K562 (cell line): Measurements from ENCODE around the gene CNTN5. TPM values are rescaled to one million over a fixed set of nuclear protein-coding genes. Genes with fewer than 3 reads are reported as not detected.

Experiments used
- ATAC-seq: fragments of 200-7000 bp; cut with Tn5 transposase; 3 replicates; pipeline ENCODE4 v1.9.1; 2020; ENCODE audit warnings: moderate library complexity
- BruUV-seq: library from RNA; stranded (reverse); fragments of 400-500 nt; replicated peaks from 2 replicates; lab custom pipeline; 2021; lab: Mats Ljungman, UMichigan
- CTCF ChIA-PET: fragments of 300-600 bp; formaldehyde crosslinking; extraction: SDS; loops from one replicate; lab custom pipeline; 2021; ENCODE audit warnings: low intra/inter-chr PET ratio; lab: Yijun Ruan, JAX
- POLR2A ChIA-PET: fragments of 300-600, 350-650 bp; sonication (Branson Sonifier 250); formaldehyde crosslinking; extraction: SDS; loops from one replicate; lab custom pipeline; 2021; ENCODE audit warnings: antibody characterized with exemption, inconsistent platforms; lab: Yijun Ruan, JAX
- DNase-seq, 4 experiments: peaks; one replicate each; pipeline versions ENCODE4 v3.0.0 to v3.0.0-alpha.2; 2011 to 2018; ENCODE audit warnings: low spot score in 3 of 4, mixed read lengths in 3 of 4; ENCODE audit errors: extremely low read depth in 1 of 4
- FAIRE-seq: peaks from 2 replicates; lab custom pipeline; 2011; peaks lifted over from hg19 to GRCh38; lab: Jason Lieb, UNC
- H2AFZ ChIP-seq: 2 replicates; pipeline ENCODE4 v1.6.0; 2011; ENCODE audit warnings: low read depth, low read length, control low read depth, inconsistent platforms
- H3K27ac ChIP-seq: fragments of 200-600 bp; 3 replicates; pipeline ENCODE4 v1.8.0; 2011; ENCODE audit warnings: low read depth, mild to moderate bottlenecking, control low read depth, inconsistent platforms, low read length, moderate library complexity, mixed read lengths; ENCODE audit errors: extremely low read depth
- H3K27me3 ChIP-seq, 2 experiments: fragments of 300-600 bp in 1 of 2; 2 replicates in 1 of 2; 3 replicates in 1 of 2; pipeline versions ENCODE4 v1.6.0 to v1.8.0; 2011; ENCODE audit warnings: inconsistent platforms in 2 of 2, low read length in 2 of 2, mild to moderate bottlenecking in 1 of 2, mixed read lengths in 1 of 2, moderate library complexity in 1 of 2; ENCODE audit not compliant: control insufficient read depth in 2 of 2, insufficient read depth in 2 of 2
- H3K36me3 ChIP-seq: fragments of 300-600 bp; 3 replicates; pipeline ENCODE4 v1.8.0; 2011; ENCODE audit warnings: mild to moderate bottlenecking, low read length, inconsistent platforms; ENCODE audit not compliant: control insufficient read depth, insufficient read depth
- H3K4me1 ChIP-seq, 2 experiments: fragments of 200-600 bp in 1 of 2; replicated peaks in 1 of 2; 2 replicates in 1 of 2; 3 replicates in 1 of 2; pipeline versions ENCODE4 v1.5.1 to v1.8.0; 2011; ENCODE audit warnings: inconsistent platforms in 2 of 2, low read length in 2 of 2, mild to moderate bottlenecking in 1 of 2, mixed read lengths in 1 of 2, moderate library complexity in 1 of 2; ENCODE audit not compliant: control insufficient read depth in 2 of 2, insufficient read depth in 2 of 2
- H3K4me2 ChIP-seq: 2 replicates; pipeline ENCODE4 v1.6.1; 2011; ENCODE audit warnings: low read length, control low read depth, inconsistent platforms, mixed read lengths; ENCODE audit not compliant: insufficient read depth
- H3K4me3 ChIP-seq: fragments of 200-600 bp; sonication (generic), shearing (Covaris generic); 2 replicates; pipeline ENCODE4 v1.5.1; 2016; ENCODE audit warnings: control low read depth, inconsistent platforms
- H3K79me2 ChIP-seq: fragments of 200-600 bp; 3 replicates; pipeline ENCODE4 v1.8.0; 2011; ENCODE audit warnings: low read length, inconsistent platforms; ENCODE audit not compliant: control insufficient read depth, insufficient read depth
- H3K9ac ChIP-seq, 2 experiments: 2 replicates each; pipeline versions ENCODE4 v1.6.0 to v1.6.1; 2011; ENCODE audit warnings: low read depth in 2 of 2, low read length in 2 of 2, control low read depth in 1 of 2, inconsistent platforms in 1 of 2, mild to moderate bottlenecking in 1 of 2, mixed read lengths in 1 of 2; ENCODE audit not compliant: insufficient read depth in 1 of 2
- H3K9me1 ChIP-seq: one replicate; pipeline ENCODE4 v1.6.0; 2011; ENCODE audit warnings: inconsistent platforms, mild to moderate bottlenecking, low read length, moderate library complexity; ENCODE audit not compliant: control insufficient read depth, insufficient read depth
- H3K9me3 ChIP-seq: replicated peaks from 2 replicates; pipeline ENCODE4 v1.5.1; 2011; ENCODE audit warnings: low read depth, low read length, inconsistent platforms; ENCODE audit not compliant: control insufficient read depth, insufficient read depth
- H4K20me1 ChIP-seq: replicated peaks from 2 replicates; pipeline ENCODE4 v1.6.1; 2011; ENCODE audit warnings: low read length, inconsistent platforms, mixed read lengths; ENCODE audit not compliant: control insufficient read depth, insufficient read depth
- HMBOX1 ChIP-seq: sonication (generic); IDR thresholded peaks from 2 replicates; pipeline ENCODE4 v1.6.1; 2016
- SMC3 ChIP-seq: conservative IDR thresholded peaks from 2 replicates; pipeline ENCODE4 v1.6.1; 2011; ENCODE audit warnings: low read depth, low read length, improper control_type of control experiment; ENCODE audit not compliant: insufficient read depth
- ZNF134 ChIP-seq: fragments of 250-450 bp; sonication (Bioruptor Pico); conservative IDR thresholded peaks from 2 replicates; pipeline ENCODE4 v1.4.0; 2020
- ZNF347 ChIP-seq: fragments of 450-650 bp; formaldehyde crosslinking; IDR thresholded peaks from 2 replicates; pipeline ENCODE4 v1.4.0; 2020; ENCODE audit warnings: low read depth, mild to moderate bottlenecking, moderate library complexity
- ZNF436 ChIP-seq: fragments of 250-450, 450-650 bp; sonication (Bioruptor Pico); formaldehyde crosslinking; IDR thresholded peaks from 2 replicates; pipeline ENCODE4 v1.7.0; 2020; ENCODE audit warnings: mild to moderate bottlenecking
- WGBS: fragments of 100-300 bp; shearing (Covaris generic); methylation state at CpG from one replicate; pipeline ENCODE4 v1.1.6; 2016; ENCODE audit warnings: low coverage, mixed read lengths; ENCODE audit not compliant: insufficient coverage; ENCODE audit errors: missing lambda C conversion rate; 5-methylcytosine and 5-hydroxymethylcytosine counted together
- in situ Hi-C: fragments of 300-500 bp; cut with MboI; formaldehyde crosslinking; loops from 4 replicates; pipeline ENCODE4 v1.15.0; 2018; ENCODE audit warnings: inconsistent platforms, mixed read lengths
- intact Hi-C: fragments of 100-400 bp; cut with micrococcal nuclease; formaldehyde crosslinking; loops from 2 replicates; pipeline ENCODE4 v1.14.2; 2022
- polyA plus RNA-seq, 8 experiments: library from polyadenylated mRNA; depleted of rRNA in 4 of 8; stranded (reverse) in 5 of 8; unstranded in 3 of 8; fragments of >200 nt; fragmentation: Nextera tagmentation in 2 of 8; fragmentation: Illumina TruSeq in 1 of 8; extraction: Ambion mirVana in 2 of 8; extraction: Trizol in 1 of 8; gene quantifications; 2 replicates each; pipeline versions ENCODE4 v1.2.1 to v1.2.3, GENCODE V29; 2011 to 2014; ENCODE audit warnings: inconsistent platforms in 1 of 8, missing spikeins in 1 of 8
- total RNA-seq, 7 experiments: library from RNA; depleted of rRNA in 6 of 7; stranded (reverse); fragments of >200 nt in 6 of 7; fragmentation: Illumina TruSeq in 2 of 7; extraction: Trizol in 2 of 7; gene quantifications; 2 replicates each; pipeline versions ENCODE4 v1.2.1 to v1.2.3, GENCODE V29; 2011 to 2021; ENCODE audit warnings: low replicate concordance in 1 of 7
- TF ChIP-seq, protein P1 (sequence below): fragments of 450-650 bp; formaldehyde crosslinking; IDR thresholded peaks from 2 replicates; pipeline ENCODE4 v1.4.0; 2020; ENCODE audit warnings: mild to moderate bottlenecking, moderate library complexity
- TF ChIP-seq, protein P2 (sequence below): fragments of 250-450 bp; sonication (Bioruptor Pico); IDR thresholded peaks from 2 replicates; pipeline ENCODE4 v1.4.0; 2020; ENCODE audit warnings: mild to moderate bottlenecking, moderate library complexity, borderline replicate concordance

Gene CNTN5
- total and polyA plus RNA-seq, 9 of the 15 experiments (the other 6 are each of a cell fraction or from before 2014, with no cell fraction given), result 0.03 TPM; not detected in 8

DNA sequence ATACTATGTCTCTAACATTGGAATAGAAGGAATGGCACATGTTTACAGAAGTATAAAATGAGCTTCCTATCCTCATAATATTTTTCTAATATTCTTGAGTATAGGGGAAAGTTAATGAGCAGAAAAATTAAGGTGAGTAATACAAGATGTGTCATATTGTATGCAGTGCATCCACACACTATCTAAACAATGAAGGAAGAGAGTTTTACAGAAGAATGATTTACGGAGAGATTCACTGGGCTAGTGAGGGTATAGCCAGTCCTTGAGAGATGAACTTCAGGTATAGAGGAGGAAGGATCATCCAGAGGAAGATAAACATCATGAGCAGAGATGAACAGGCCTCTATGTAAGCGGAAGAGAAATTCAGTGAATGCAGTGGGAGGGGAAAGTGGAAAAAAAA lies 569.0 kb downstream of the CNTN5 start:
- H3K4me3 ChIP-seq, result no peak overlapping the region
- in situ Hi-C loops, result no loop called here
- intact Hi-C loops, result no loop called here

DNA sequence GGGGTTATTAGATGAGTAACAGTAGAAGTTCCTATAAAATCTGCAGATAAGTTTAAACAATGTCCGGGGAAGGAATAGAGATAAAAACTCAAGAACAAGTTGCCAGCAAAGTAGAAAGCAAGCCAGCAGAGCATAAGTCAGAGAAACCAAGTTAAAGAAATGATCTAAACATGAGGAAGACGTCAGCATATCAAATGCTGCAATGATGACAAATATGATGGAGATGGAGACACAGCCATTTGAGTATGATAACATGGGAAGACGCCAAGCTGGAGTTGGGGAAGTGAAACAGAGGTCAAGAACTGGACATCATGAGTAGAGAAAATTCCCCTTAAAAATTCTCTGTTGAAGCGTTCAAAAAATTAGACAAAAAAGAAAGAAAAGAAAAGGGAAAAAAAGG lies 571.5 kb downstream of the CNTN5 start:
- 0% methylated on average over 4 of the region's 4 CpGs for WGBS
- no peak overlapping the region for H3K27ac ChIP-seq
- CTCF ChIA-PET, result no interaction called here
- no peaks in the 10 kb centered on the region for H3K36me3 ChIP-seq
- H3K4me1 ChIP-seq, result no peaks in the 10 kb centered on the region
- H3K79me2 ChIP-seq, result no peaks in the 10 kb centered on the region
- POLR2A ChIA-PET, result no interaction called here
- H2AFZ ChIP-seq, result no peak overlapping the region
- H3K27me3 ChIP-seq, result no peaks in the 10 kb centered on the region
- in situ Hi-C loops (no loop called here), intact Hi-C loops (no loop called here)
- H3K9me1 ChIP-seq, result no peaks in the 10 kb centered on the region
- FAIRE-seq (no peak), DNase-seq (no peak), ATAC-seq (no peak)
- H4K20me1 ChIP-seq, result no peaks in the 10 kb centered on the region
- no peak overlapping the region for H3K9ac ChIP-seq
- no peak overlapping the region for H3K4me3 ChIP-seq
- BruUV-seq, result no TSS peak
- H3K4me2 ChIP-seq, result no peak overlapping the region
- no peaks in the 10 kb centered on the region; the same call in 1 of the 2 replicates for H3K9me3 ChIP-seq
- TF ChIP-seq, protein P1, sequence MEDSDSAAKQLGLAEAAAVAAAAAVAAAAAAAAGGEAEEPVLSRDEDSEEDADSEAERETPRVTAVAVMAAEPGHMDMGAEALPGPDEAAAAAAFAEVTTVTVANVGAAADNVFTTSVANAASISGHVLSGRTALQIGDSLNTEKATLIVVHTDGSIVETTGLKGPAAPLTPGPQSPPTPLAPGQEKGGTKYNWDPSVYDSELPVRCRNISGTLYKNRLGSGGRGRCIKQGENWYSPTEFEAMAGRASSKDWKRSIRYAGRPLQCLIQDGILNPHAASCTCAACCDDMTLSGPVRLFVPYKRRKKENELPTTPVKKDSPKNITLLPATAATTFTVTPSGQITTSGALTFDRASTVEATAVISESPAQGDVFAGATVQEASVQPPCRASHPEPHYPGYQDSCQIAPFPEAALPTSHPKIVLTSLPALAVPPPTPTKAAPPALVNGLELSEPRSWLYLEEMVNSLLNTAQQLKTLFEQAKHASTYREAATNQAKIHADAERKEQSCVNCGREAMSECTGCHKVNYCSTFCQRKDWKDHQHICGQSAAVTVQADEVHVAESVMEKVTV (CRISPR knock-in tag), result no peak
- TF ChIP-seq ZNF347 (CRISPR knock-in tag) (no peak), ZNF436 (CRISPR knock-in tag) (no peak), ZNF134 (CRISPR knock-in tag) (no peak)
- TF ChIP-seq, protein P2, sequence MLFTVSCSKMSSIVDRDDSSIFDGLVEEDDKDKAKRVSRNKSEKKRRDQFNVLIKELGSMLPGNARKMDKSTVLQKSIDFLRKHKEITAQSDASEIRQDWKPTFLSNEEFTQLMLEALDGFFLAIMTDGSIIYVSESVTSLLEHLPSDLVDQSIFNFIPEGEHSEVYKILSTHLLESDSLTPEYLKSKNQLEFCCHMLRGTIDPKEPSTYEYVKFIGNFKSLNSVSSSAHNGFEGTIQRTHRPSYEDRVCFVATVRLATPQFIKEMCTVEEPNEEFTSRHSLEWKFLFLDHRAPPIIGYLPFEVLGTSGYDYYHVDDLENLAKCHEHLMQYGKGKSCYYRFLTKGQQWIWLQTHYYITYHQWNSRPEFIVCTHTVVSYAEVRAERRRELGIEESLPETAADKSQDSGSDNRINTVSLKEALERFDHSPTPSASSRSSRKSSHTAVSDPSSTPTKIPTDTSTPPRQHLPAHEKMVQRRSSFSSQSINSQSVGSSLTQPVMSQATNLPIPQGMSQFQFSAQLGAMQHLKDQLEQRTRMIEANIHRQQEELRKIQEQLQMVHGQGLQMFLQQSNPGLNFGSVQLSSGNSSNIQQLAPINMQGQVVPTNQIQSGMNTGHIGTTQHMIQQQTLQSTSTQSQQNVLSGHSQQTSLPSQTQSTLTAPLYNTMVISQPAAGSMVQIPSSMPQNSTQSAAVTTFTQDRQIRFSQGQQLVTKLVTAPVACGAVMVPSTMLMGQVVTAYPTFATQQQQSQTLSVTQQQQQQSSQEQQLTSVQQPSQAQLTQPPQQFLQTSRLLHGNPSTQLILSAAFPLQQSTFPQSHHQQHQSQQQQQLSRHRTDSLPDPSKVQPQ (CRISPR knock-in tag), result no peak

More for the DNA sequence above, 569.0 kb downstream of the CNTN5 start:
- H3K4me2 ChIP-seq, result no peak overlapping the region
- H3K4me1 ChIP-seq, result no peaks in the 10 kb centered on the region
- H3K27ac ChIP-seq, result no peak overlapping the region
- no peaks in the 10 kb centered on the region for H3K36me3 ChIP-seq
- whole genome bisulfite sequencing, result 0% methylated on average over 2 of the region's 2 CpGs
- DNase-seq (no peak), FAIRE-seq (no peak), ATAC-seq (no peak)
- H3K9ac ChIP-seq, result no peak overlapping the region
- ChIA-PET POLR2A (no interaction called here), CTCF (no interaction called here)
- no peaks in the 10 kb centered on the region for H4K20me1 ChIP-seq
- no peaks in the 10 kb centered on the region for H3K27me3 ChIP-seq
- no peaks in the 10 kb centered on the region; the same call in 1 of the 2 replicates for H3K9me3 ChIP-seq
- no peaks in the 10 kb centered on the region for H3K79me2 ChIP-seq
- no peak for TF ChIP-seq HMBOX1
- no peak for TF ChIP-seq SMC3
- no peak overlapping the region for H2AFZ ChIP-seq
- BruUV-seq, result no TSS peak
- H3K9me1 ChIP-seq, result no peaks in the 10 kb centered on the region
